KBM-7 (cell line): ENCODE results near the gene POLE2.
"Not testable (repeated sequence)": the region's sequence is repeated elsewhere in the genome, so short reads cannot be mapped to it uniquely, and the experiment has no call there.

Experiments used
- DNase-seq: peaks from one replicate; pipeline ENCODE4 v3.0.0-alpha.2; 2015
- in situ Hi-C: fragments of 300-500 bp; cut with MboI; formaldehyde crosslinking; loops from 2 replicates; pipeline ENCODE4 v1.14.3; 2020; ENCODE audit warnings: low sequenced_read_pairs, low pct_unique_long_range_greater_than_20kb, mixed read lengths

The POLE2 gene

DNA sequence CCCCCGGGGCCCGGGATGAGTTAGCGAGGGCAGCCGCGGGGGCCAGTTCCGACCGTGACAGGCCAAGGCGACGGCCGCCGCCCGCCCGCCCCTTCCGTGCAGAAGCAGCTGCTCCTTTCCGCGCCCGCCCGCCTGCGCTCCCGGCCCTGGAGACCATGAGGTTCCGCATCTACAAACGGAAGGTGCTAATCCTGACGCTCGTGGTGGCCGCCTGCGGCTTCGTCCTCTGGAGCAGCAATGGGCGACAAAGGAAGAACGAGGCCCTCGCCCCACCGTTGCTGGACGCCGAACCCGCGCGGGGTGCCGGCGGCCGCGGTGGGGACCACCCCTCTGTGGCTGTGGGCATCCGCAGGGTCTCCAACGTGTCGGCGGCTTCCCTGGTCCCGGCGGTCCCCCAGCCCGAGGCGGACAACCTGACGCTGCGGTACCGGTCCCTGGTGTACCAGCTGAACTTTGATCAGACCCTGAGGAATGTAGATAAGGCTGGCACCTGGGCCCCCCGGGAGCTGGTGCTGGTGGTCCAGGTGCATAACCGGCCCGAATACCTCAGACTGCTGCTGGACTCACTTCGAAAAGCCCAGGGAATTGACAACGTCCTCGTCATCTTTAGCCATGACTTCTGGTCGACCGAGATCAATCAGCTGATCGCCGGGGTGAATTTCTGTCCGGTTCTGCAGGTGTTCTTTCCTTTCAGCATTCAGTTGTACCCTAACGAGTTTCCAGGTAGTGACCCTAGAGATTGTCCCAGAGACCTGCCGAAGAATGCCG lies 66.7 kb downstream of the POLE2 start:
- DNase-seq: peak; percentile 86
- in situ Hi-C loops: no loop called here

- DNase-seq: peak; percentile 98
- in situ Hi-C loops: no loop called here
Observed at GRCh38 chr14:49620182-49621113, 67.6 kb downstream of the POLE2 start, which contains the start of the genes MGAT2 and RPL36AL. MGAT2 (plus strand) TSS chr14:49620799; CDS start chr14:49621269, 470 bp downstream. RPL36AL (minus strand) TSS chr14:49620626; CDS start chr14:49619104, 1,522 bp downstream.

DNA sequence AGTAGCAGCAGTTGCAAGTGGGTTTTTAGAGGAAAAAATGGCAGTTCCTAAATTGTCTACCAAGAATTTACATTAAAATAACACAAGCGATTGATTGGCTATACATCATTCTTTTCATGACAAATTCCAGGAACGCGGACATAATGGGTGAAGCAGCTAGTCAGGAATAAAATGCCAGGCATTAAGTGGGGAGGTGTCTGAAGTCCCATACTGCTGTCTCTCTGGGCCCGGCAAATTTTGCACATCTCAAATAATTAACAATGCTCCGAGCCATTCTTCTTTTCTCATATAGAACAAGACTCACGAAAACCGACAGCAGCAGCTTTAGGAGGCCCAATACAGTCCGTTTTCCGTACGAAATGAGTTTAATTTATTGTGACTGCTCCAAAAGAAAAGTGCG lies 68.3 kb downstream of the POLE2 start:
- in situ Hi-C loops: no loop called here
- peak; percentile 26 for DNase-seq

DNA sequence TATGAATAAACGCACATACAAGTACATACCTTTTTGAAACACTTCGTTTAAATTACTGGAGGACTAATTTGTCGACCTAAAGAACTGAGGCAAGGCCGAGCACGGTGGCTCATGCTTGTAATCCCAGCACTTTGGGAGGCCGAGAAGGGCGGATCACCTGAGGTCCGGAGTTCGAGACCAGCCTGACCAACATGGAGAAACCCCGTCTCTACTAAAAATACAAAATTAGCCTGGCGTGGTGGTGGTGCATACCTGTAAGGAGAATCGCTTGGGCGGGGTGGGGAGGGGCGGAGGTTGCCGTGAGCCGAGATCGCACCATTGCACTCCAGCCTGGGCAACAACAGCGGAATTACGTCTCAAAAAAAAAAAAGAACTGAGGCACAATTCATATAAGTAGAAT lies 68.7 kb downstream of the POLE2 start:
- DNase-seq: not testable (repeated sequence)

GRCh38 chr14:49617852-49618519 lies 70.0 kb downstream of the POLE2 start:
- DNase-seq: no peak

More for the DNA sequence above, 68.7 kb downstream of the POLE2 start:
- in situ Hi-C loops: not testable (repeated sequence)

GRCh38 chr14:49615776-49616175 lies 72.2 kb downstream of the POLE2 start:
- no peak for DNase-seq
- in situ Hi-C loops: no loop called here

More at GRCh38 chr14:49617852-49618519, 70.0 kb downstream of the POLE2 start:
- in situ Hi-C loops: no loop called here

GRCh38 chr14:49614196-49614595 lies 73.8 kb downstream of the POLE2 start:
- DNase-seq: no peak
- in situ Hi-C loops: no loop called here

DNA sequence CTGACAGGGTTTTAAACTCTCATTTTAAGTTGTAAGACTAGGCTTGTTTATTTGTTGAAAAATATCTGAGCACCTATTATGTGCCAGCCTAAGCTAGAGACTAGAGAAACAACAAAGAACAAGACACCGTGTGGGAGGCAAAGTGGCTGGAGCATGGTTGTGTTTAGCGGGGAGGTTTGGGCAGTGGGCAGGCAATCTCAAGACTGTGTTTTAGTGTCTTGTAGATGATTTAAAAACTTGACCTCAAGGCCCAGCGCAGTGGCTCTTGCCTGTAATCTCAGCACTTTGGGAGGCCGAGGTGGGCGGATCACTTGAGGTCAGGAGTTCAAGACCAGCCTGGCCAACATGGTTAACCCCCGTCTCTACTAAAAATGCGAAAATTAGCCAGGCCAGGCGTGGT lies 75.3 kb downstream of the POLE2 start:
- in situ Hi-C loops: no loop called here
- no peak for DNase-seq

- no peak for DNase-seq
- in situ Hi-C loops: no loop called here
Observed at GRCh38 chr14:49612251-49612650, 75.8 kb downstream of the POLE2 start.

DNA sequence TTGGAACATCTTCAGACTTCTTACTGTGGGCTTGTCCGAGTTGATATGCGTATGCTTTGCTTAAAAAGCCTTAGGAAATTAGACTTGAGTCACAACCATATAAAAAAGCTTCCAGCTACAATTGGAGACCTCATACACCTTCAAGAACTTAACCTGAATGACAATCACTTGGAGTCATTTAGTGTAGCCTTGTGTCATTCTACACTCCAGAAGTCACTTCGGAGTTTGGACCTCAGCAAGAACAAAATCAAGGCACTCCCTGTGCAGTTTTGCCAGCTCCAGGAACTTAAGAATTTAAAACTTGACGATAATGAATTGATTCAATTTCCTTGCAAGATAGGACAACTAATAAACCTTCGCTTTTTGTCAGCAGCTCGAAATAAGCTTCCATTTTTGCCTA lies 80.4 kb downstream of the POLE2 start:
- no peak for DNase-seq
- in situ Hi-C loops: no loop called here

DNA sequence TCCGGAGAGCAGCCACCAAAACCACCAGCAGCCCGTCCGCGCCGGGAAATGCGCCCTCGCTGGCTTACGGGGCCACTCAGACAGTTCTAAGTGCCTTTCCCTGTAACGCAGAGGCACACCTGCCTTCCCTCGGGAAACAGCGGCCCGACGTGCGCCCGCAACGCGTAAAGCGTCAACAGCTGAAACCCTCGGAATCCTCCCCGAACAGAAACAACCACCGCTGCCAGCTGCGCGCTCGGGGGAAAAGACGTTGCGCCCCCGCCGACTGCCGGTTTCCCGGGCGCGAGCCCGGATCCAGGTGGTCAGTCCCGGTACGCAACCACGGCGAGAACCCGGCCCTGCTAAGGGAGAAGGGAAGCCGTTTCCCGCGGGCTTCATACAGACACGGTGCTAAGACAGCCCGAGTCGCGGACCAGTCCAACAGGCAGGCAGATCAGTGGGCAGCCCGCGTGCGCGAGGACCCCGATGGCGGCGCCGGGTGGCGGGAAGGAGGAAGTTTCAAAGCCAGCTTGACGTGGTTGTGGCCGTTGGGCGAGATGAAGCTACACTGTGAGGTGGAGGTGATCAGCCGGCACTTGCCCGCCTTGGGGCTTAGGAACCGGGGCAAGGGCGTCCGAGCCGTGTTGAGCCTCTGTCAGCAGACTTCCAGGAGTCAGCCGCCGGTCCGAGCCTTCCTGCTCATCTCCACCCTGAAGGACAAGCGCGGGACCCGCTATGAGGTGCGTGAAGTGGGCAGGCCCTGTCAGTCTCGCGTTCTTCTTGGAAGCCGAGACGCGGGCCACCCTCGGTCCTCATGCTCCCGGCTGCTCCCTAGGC lies 89.3 kb downstream of the POLE2 start, which contains the start of gene LRR1:
LRR1 (plus strand) TSS at position 456 of the 816 bp plus-strand sequence; CDS start at position 537, 81 bp downstream.
- in situ Hi-C loops: no loop called here
- peak; percentile 92 for DNase-seq

- no peak for DNase-seq
- in situ Hi-C loops: no loop called here
Observed at GRCh38 chr14:49598189-49598484, 89.9 kb downstream of the POLE2 start.

DNA sequence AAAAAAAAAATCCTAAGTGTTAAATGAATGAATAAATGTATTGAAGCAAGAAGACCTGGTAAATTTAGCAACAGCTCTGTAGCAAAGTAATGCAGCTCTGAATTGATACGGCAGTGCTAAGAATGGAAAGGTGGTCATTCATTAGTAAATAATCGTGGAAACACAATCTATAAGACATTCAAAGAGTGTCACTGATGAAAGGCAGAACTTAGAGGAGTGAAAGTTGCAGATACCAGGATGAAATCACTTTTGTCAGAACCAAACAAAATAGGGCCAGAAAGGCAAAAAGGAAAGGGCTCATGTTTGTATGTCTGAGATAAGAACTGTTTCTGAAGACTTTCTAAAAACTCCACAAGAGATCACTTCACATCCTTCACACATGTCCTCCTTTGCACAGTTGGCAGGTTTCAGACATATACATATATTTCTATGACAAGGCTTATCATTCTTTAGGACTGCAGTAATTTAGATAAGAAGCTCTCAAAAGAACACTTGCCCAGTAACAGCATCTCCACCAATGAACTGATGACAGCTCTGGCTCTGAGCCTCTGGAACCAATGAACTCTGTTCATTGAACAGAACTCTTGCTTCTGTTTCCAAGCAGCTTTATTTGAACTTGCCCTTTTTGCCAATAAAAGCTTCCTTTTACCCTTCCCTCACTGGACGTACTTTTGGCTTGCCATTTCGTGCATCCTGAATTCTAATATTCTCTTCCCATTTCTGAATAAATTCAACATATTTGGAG lies 93.5 kb downstream of the POLE2 start:
- DNase-seq: peak; percentile 51
- in situ Hi-C loops: no loop called here
